PC-3 (cell line): ENCODE results near the gene ST3GAL5.

Source experiments
- CTCF ChIP-seq: fragments of 300-600 bp; sonication (generic); conservative IDR thresholded peaks from 2 replicates; pipeline ENCODE4 v1.5.1; 2017; ENCODE audit warnings: antibody characterized with exemption, low read depth, mild to moderate bottlenecking, low read length
- EZH2phosphoT487 ChIP-seq: fragments of 300-600 bp; sonication (generic); IDR thresholded peaks from 2 replicates; pipeline ENCODE4 v1.6.1; 2018; ENCODE audit warnings: mild to moderate bottlenecking, antibody characterized with exemption, low read length, borderline replicate concordance

GRCh38 chr2:85796046-85796340, 92.8 kb downstream of the ST3GAL5 start:
- TF ChIP-seq CTCF (no peak), EZH2phosphoT487 (no peak)
